Endothelial cell (in vitro differentiated cells): ENCODE results near the gene NOXA1. TPM values are rescaled to one million over a fixed set of nuclear protein-coding genes. Genes with fewer than 3 reads are reported as not detected.

Source experiments
- DNase-seq: peaks from one replicate; pipeline ENCODE4 v3.0.0; 2021; ENCODE audit warnings: low spot score
- H3K27ac Mint-ChIP-seq: one replicate; pipeline ENCODE4 v1.8.0; 2021; ENCODE audit warnings: mixed read lengths, inconsistent platforms; ENCODE audit not compliant: unreplicated experiment
- H3K27me3 Mint-ChIP-seq: one replicate; pipeline ENCODE4 v1.8.0; 2021; ENCODE audit warnings: mild to moderate bottlenecking, moderate library complexity, mixed read lengths, inconsistent platforms; ENCODE audit not compliant: unreplicated experiment
- H3K36me3 Mint-ChIP-seq: one replicate; pipeline ENCODE4 v1.8.0; 2021; ENCODE audit warnings: mild to moderate bottlenecking, low read depth, mixed read lengths, inconsistent platforms; ENCODE audit not compliant: unreplicated experiment
- H3K4me1 Mint-ChIP-seq: one replicate; pipeline ENCODE4 v1.8.0; 2021; ENCODE audit warnings: mild to moderate bottlenecking, mixed read lengths, inconsistent platforms; ENCODE audit not compliant: unreplicated experiment
- H3K4me3 Mint-ChIP-seq: one replicate; pipeline ENCODE4 v1.8.0; 2021; ENCODE audit warnings: mild to moderate bottlenecking, mixed read lengths, inconsistent platforms; ENCODE audit not compliant: unreplicated experiment
- H3K9me3 Mint-ChIP-seq: one replicate; pipeline ENCODE4 v1.8.0; 2021; ENCODE audit warnings: mixed read lengths, inconsistent platforms; ENCODE audit not compliant: unreplicated experiment
- total RNA-seq: library from RNA; stranded (reverse); fragmentation: NEBNext Ultra II Directional; extraction: Animal tissue kit (Norgen Biotek cat#: 25700); gene quantifications from one replicate; pipeline ENCODE4 v1.2.1, GENCODE V29; 2021; ENCODE audit not compliant: unreplicated experiment
- TF ChIP-seq, protein P1 (sequence below): fragments of 200-600 bp; sonication (generic); IDR thresholded peaks from one replicate; pipeline ENCODE4 v1.5.0; 2021; ENCODE audit warnings: antibody characterized with exemption; ENCODE audit not compliant: unreplicated experiment

NOXA1 gene
- total RNA-seq, 1 donor from 2014 or later = 0.36 TPM

DNA sequence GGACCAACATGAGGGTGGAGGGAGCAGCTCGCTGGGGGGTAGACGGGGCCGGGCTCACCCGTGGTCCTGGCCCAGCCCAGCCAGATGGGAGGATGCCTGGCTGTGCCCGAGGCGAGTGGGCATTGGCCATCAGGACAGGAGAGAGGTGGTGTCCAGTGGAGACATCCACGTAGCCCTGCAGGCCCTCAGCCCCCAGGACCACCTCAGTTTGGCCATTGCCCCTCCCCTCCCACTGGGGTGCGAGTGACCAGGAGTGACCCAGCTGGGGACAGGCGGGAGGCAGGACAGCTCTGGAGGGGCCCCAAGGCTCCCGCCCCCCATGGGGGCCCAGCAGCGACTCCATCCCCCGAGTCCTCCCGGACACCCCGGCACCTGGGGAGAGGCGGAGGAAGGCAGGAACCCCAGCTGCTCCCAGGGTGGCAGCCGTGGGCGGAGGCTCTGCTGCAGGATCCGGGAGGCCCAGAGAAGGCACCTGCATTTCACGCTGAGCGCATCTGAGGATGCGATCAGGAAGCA lies 8.3 kb downstream of the NOXA1 start:
- TF ChIP-seq, protein P1, sequence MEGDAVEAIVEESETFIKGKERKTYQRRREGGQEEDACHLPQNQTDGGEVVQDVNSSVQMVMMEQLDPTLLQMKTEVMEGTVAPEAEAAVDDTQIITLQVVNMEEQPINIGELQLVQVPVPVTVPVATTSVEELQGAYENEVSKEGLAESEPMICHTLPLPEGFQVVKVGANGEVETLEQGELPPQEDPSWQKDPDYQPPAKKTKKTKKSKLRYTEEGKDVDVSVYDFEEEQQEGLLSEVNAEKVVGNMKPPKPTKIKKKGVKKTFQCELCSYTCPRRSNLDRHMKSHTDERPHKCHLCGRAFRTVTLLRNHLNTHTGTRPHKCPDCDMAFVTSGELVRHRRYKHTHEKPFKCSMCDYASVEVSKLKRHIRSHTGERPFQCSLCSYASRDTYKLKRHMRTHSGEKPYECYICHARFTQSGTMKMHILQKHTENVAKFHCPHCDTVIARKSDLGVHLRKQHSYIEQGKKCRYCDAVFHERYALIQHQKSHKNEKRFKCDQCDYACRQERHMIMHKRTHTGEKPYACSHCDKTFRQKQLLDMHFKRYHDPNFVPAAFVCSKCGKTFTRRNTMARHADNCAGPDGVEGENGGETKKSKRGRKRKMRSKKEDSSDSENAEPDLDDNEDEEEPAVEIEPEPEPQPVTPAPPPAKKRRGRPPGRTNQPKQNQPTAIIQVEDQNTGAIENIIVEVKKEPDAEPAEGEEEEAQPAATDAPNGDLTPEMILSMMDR = no peak
- Mint-ChIP-seq H3K27me3 (no peaks in the 10 kb centered on the region), H3K27ac (no peak overlapping the region), H3K9me3 (no peaks in the 10 kb centered on the region), H3K36me3 (no peaks in the 10 kb centered on the region), H3K4me1 (no peaks in the 10 kb centered on the region), H3K4me3 (no peak overlapping the region)
- no peak for DNase-seq

DNA sequence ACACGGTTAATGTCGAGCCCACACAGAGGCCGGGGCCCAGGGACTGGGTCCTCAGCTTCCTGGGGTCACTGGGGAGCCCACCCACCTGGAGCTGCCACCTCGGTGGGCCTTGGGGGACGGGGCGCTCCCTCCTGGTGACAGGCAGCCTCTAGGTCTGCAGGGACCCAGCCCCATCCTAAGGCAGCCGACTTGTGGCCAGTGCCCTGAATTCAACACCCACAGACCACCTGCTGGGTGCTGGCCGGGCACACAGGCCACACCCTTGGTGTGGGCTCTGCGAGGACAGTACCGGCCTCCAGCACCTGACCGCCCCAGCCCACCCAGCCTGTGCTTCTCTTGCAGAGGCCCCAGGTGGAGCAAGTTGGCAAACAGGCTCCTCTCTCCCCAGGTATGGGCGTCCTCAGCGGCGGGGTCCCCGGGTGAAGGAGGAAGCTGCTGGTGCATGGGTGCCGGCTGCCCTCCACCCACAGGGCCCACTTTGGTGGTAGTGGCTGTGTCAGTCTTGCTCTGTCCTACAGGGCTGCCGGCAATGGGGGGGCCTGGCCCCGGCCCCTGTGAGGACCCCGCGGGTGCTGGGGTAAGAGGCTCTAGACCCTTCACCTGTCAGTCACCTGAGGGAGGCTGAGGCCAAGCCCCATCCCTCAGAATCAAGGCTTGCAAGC lies 9.6 kb downstream of the NOXA1 start:
- H3K9me3 Mint-ChIP-seq = no peaks in the 10 kb centered on the region
- no peaks in the 10 kb centered on the region for H3K4me1 Mint-ChIP-seq
- H3K27ac Mint-ChIP-seq = no peak overlapping the region
- DNase-seq = no peak
- H3K4me3 Mint-ChIP-seq = no peak overlapping the region
- H3K36me3 Mint-ChIP-seq = no peaks in the 10 kb centered on the region
- H3K27me3 Mint-ChIP-seq = no peaks in the 10 kb centered on the region
- TF ChIP-seq, protein P1 = no peak

- no peaks in the 10 kb centered on the region for H3K27me3 Mint-ChIP-seq
- H3K9me3 Mint-ChIP-seq = no peaks in the 10 kb centered on the region
- no peaks in the 10 kb centered on the region for H3K36me3 Mint-ChIP-seq
- TF ChIP-seq, protein P1 = no peak
- H3K27ac Mint-ChIP-seq = no peak overlapping the region
- H3K4me1 Mint-ChIP-seq = no peaks in the 10 kb centered on the region
- H3K4me3 Mint-ChIP-seq = no peak overlapping the region
- DNase-seq = no peak
Observed at GRCh38 chr9:137433349-137433915, 10.2 kb downstream of the NOXA1 start.

DNA sequence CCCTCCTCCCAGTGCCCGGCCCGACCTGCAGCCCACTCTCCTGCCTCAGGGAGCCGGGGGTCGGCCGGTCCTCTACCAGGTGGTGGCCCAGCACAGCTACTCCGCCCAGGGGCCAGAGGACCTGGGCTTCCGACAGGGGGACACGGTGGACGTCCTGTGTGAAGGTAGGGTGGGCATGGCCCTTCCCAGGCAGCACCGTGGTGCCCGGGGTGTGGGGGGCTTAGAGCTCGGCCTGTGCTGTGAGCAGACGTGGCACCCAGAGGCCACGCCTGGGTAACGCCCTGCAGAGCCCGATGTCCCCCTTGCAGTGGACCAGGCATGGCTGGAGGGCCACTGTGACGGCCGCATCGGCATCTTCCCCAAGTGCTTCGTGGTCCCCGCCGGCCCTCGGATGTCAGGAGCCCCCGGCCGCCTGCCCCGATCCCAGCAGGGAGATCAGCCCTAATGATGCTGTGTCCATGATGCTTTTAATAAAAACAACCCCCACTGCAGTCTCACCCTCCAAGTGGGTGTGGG lies 10.8 kb downstream of the NOXA1 start:
- TF ChIP-seq, protein P1 = no peak
- Mint-ChIP-seq H3K4me1 (no peaks in the 10 kb centered on the region), H3K4me3 (no peak overlapping the region), H3K27me3 (no peaks in the 10 kb centered on the region), H3K36me3 (no peaks in the 10 kb centered on the region), H3K27ac (no peak overlapping the region), H3K9me3 (no peaks in the 10 kb centered on the region)
- no peak for DNase-seq
